GM18951 (cell line): ENCODE measurements around the gene CPT1B.
A peak's percentile ranks its signal among the peaks of the same experiment; 100 is the strongest.
"Not testable (repeated sequence)": the region's sequence is repeated elsewhere in the genome, so short reads cannot be mapped to it uniquely, and the experiment has no call there.

Source experiments
- POLR2A ChIP-seq: IDR thresholded peaks from 4 replicates; pipeline ENCODE4 v1.6.1; 2011; ENCODE audit warnings: mild to moderate bottlenecking; ENCODE audit not compliant: insufficient read length, insufficient read depth; ENCODE audit errors: extremely low read depth
- in situ Hi-C: fragments of 300-500 bp; cut with MboI; formaldehyde crosslinking; loops from one replicate; pipeline ENCODE4 v1.12.0; 2022; ENCODE audit warnings: low sequenced_read_pairs, mixed read lengths, inconsistent platforms; ENCODE audit not compliant: unreplicated experiment

Gene CPT1B

GRCh38 chr22:50546326-50547262 is 31.6 kb downstream of the CPT1B start:
- in situ Hi-C loops = no loop called here

DNA sequence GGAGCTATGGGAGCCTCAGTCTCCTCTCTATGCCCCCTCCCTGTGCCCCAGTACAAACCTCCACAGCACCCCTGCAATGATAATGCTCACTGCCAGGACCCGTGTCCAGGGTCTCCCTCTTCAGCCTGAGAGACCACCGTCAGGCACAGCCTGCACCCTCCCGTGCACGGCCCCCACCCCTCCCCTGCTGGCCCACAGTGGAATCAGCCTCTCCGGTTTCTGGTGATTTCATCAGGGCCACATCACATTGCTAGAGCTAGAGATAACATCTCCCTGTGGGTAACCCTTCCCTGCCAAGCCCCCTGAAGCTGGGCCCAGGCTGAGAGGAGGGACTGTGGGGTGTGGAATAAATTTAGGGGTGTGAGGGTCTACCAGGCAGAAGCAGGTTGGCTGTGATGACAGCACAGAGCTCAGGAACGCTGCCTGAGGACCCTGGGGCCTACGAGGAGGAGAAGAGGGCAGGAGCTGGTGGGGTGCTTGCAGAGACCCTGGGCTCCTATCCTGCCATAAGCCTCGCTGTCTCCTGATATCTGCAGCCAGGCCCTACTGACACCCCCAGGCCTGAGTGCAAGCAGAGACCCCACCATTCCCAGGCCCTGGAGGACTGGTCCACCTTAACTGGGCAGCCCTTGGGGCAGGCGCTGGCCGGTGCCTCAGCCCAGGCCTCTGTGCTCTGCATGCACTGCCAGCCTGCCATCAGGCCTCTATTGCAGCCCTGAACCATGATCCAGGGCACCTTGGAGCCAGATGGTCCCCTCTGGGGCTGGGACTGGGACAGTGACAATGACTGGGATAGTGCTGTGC is 32.5 kb downstream of the CPT1B start, which contains the start of gene KLHDC7B:
Gene KLHDC7B (plus strand): TSS at position 378 of the 804 bp plus-strand sequence. CDS start 345 bp downstream, at position 723.
- in situ Hi-C loops = no loop called here
- no peak for TF ChIP-seq POLR2A

More at GRCh38 chr22:50546326-50547262, 31.6 kb downstream of the CPT1B start:
- TF ChIP-seq POLR2A = no peak

GRCh38 chr22:50544746-50545253 is 33.4 kb downstream of the CPT1B start:
- no peak for TF ChIP-seq POLR2A
- in situ Hi-C loops = no loop called here

DNA sequence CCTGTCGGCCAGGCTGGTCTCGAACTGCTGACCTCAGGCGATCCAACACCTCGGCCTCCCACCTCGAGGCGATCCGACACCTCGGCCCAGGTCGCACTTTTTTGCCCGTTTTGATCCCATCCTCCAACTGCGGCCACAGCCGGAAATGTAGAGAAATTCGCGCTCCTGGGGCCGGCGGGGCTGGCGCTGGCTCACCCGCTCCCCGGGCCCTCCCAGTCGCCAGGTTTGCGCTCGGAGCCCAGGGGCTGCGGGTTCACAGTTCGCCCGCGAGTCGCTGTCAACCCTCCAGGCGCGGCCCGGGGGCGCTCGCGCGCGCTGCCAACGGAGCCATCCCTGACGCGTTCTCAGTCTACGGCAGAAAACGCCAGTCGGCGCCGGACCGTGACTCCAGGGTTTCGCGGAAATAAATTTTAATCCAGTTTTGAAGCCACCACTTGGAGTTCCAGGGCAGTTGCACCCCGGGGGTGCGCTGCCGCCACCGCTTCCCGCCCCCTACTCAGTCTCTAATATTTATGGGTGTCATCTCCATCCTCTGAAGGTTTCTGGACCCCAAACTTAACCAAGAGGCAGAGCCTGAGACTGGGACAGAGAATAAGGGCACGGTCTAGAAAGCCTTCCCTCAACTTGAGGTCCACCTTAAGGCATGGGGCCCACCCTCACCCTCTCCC is 34.0 kb downstream of the CPT1B start:
- in situ Hi-C loops = no loop called here
- TF ChIP-seq POLR2A = peak; percentile 56

GRCh38 chr22:50542416-50542927 is 35.8 kb downstream of the CPT1B start:
- TF ChIP-seq POLR2A = peak; percentile 43
- in situ Hi-C loops = no loop called here

- in situ Hi-C loops = not testable (repeated sequence)
These were observed 36.6 kb downstream of the CPT1B start for GRCh38 chr22:50541667-50542026.

- in situ Hi-C loops = no loop called here
- no peak for TF ChIP-seq POLR2A
These were observed 37.8 kb downstream of the CPT1B start for GRCh38 chr22:50540381-50540780.

DNA sequence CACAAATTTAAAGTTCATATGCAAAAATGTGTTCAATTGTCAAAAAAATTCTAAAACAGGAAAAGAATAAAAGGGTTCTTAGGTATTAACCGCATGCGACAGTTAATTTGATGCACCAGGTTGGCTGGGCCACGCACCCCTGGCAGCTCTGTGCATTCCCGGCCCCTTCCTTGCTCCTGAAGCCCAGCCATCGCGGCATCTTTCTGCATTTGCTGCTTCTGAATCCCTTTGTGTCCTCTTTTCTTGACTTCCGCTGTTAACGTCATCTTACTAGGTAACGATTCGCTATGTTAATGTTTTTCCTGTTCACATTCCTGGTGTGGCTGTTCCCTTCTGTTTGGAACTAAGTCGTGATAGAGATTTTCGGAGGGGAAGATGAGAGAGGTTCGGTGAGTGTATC is 40.5 kb downstream of the CPT1B start:
- in situ Hi-C loops = no loop called here
- no peak for TF ChIP-seq POLR2A

DNA sequence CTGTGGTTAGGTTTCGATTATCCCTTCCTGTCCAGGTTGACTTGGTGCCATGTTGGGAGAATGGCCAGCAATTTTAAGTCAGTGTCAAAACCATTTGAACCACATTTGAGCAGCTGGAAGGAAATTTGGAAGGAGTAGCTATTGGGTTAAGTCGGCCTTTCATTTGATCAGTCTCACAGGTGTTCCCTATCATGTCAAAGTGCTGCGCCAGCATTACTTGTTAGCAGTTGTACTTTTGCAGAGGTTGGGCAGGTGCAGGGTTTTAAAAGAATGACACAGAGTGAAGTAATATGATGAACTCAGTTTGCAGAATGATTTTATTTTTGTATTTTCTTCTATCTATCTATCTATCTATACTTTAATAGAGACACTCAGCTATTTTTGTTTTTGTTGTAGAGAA is 42.0 kb downstream of the CPT1B start:
- in situ Hi-C loops = no loop called here
- TF ChIP-seq POLR2A = no peak

DNA sequence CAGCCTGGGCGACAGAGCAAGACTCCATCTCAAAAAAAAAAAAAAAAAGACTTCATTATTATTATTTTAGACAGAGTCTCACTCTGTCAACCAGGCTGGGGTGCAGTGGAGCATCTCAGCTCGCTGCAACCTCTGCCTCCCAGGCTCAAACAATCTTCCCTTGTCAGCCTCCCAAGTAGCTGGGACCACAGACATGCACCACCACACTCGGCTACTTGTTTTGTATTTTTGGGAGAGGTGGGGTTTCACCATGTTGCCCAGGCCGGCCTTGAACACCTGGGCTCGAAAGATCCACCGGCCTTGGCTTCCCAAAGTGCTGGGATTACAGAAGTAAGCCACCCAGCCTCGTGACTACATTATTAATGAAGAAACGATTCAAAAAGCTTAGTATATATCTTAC is 43.1 kb downstream of the CPT1B start:
- TF ChIP-seq POLR2A = no peak
- in situ Hi-C loops = no loop called here

DNA sequence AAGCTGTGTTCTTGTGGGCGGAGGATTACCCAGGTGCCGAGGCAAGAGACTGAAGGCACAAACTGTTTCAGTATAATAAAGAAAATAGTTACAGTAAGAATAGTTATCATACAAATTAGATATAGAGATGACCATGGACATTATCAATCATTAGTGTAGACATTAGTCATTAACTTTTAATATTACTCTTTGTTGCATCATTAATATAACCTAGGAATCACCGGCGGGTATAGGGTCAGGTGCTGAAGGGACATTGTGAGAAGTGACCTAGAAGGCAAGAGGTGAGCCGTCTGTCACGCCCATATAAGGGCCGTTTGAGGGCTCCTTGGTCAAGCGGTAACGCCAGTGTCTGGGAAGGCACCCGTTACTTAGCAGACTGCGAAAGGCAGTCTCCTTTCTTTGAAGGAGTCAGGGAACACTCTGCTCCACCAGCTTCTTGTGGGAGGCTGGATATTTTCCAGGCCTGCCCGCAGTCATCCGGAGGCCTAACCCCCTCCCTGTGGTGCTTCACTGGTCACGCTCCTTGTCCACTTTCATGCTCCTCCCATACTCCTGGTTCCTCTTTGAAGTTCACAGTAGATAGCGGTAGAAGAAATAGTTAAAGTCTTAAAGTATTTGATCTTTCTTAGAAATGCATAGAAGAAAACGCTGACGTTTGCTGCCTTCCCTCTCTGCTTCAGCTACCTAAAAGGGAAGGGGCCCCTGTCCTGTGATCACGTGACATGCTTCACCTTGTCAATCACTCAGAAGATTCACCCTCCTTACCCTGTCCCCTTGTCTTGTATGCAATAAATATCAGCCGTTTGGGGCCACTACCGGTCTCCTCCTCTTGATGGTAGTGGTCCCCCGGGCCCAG is 44.1 kb downstream of the CPT1B start:
- in situ Hi-C loops = not testable (repeated sequence)
